Measurements from ENCODE around the gene CPEB3.

DNA sequence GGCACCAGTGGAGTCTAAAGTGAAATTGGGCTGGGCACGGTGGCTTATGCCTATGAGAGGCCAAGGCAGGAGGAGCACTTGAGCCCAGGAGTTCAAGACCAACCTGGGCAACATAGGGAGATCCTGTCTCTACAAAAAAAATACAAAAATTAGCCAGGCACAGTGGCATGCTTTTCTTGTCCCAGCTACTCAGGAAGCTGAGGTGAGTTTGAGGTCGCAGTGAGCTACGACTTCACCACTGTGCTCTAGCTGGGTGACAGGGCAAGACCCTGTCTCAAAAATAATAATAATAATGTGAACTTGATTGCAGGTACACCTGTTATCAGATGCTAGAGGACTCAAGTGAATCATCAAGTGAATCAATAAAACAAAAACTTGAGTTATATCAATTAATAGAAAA, 259.3 kb downstream of the CPEB3 start:
- TF ChIP-seq, protein P1, sequence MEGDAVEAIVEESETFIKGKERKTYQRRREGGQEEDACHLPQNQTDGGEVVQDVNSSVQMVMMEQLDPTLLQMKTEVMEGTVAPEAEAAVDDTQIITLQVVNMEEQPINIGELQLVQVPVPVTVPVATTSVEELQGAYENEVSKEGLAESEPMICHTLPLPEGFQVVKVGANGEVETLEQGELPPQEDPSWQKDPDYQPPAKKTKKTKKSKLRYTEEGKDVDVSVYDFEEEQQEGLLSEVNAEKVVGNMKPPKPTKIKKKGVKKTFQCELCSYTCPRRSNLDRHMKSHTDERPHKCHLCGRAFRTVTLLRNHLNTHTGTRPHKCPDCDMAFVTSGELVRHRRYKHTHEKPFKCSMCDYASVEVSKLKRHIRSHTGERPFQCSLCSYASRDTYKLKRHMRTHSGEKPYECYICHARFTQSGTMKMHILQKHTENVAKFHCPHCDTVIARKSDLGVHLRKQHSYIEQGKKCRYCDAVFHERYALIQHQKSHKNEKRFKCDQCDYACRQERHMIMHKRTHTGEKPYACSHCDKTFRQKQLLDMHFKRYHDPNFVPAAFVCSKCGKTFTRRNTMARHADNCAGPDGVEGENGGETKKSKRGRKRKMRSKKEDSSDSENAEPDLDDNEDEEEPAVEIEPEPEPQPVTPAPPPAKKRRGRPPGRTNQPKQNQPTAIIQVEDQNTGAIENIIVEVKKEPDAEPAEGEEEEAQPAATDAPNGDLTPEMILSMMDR (IDR thresholded peaks at IDR 0.05; ENCODE audit: insufficient read depth, low read length), result no peak
- TF ChIP-seq POLR2AphosphoS5 (IDR thresholded peaks at IDR 0.05; ENCODE audit: low read depth), result no peak
- TF ChIP-seq, protein P2, sequence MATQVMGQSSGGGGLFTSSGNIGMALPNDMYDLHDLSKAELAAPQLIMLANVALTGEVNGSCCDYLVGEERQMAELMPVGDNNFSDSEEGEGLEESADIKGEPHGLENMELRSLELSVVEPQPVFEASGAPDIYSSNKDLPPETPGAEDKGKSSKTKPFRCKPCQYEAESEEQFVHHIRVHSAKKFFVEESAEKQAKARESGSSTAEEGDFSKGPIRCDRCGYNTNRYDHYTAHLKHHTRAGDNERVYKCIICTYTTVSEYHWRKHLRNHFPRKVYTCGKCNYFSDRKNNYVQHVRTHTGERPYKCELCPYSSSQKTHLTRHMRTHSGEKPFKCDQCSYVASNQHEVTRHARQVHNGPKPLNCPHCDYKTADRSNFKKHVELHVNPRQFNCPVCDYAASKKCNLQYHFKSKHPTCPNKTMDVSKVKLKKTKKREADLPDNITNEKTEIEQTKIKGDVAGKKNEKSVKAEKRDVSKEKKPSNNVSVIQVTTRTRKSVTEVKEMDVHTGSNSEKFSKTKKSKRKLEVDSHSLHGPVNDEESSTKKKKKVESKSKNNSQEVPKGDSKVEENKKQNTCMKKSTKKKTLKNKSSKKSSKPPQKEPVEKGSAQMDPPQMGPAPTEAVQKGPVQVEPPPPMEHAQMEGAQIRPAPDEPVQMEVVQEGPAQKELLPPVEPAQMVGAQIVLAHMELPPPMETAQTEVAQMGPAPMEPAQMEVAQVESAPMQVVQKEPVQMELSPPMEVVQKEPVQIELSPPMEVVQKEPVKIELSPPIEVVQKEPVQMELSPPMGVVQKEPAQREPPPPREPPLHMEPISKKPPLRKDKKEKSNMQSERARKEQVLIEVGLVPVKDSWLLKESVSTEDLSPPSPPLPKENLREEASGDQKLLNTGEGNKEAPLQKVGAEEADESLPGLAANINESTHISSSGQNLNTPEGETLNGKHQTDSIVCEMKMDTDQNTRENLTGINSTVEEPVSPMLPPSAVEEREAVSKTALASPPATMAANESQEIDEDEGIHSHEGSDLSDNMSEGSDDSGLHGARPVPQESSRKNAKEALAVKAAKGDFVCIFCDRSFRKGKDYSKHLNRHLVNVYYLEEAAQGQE (IDR thresholded peaks at IDR 0.05; ENCODE audit: insufficient replicate concordance, low read depth), result no peak
- no peak for TF ChIP-seq GABPA (IDR thresholded peaks at IDR 0.05; ENCODE audit: low read depth)
